Erythroblast (primary cell): Measurements from ENCODE around the gene CAPN11.

Source experiments
- DNase-seq, 2 experiments: peaks; one replicate each; lab custom pipeline; 2025; lab: John Stamatoyannopoulos, UW
- GATA1 ChIP-seq: IDR thresholded peaks from 2 replicates; pipeline ENCODE4 v1.6.1; 2011; ENCODE audit warnings: low read depth, mild to moderate bottlenecking, control low read depth, low read length, moderate library complexity
- POLR2A ChIP-seq: IDR thresholded peaks from 2 replicates; pipeline ENCODE4 v1.6.1; 2011; ENCODE audit warnings: mild to moderate bottlenecking, low read length

Gene CAPN11

GRCh38 chr6:44233567-44234100 lies 75.0 kb downstream of the CAPN11 start:
- no peak for TF ChIP-seq POLR2A
- no peak for TF ChIP-seq GATA1
- DNase-seq: no peak
